Karpas-422 (cell line): Measurements from ENCODE around the gene SLC15A5. TPM values are rescaled to one million over a fixed set of nuclear protein-coding genes. Genes with fewer than 3 reads are reported as not detected.

Source experiments
- DNase-seq: peaks from one replicate; pipeline ENCODE4 v3.0.0-alpha.2; 2015
- H2AFZ ChIP-seq: fragments of 200-600 bp; sonication (generic); 2 replicates; pipeline ENCODE4 v1.6.1; 2014; ENCODE audit warnings: antibody characterized with exemption, low read length, mixed read lengths
- H3K27ac ChIP-seq: fragments of 200-600 bp; sonication (generic); 2 replicates; pipeline ENCODE4 v1.5.1; 2014; ENCODE audit warnings: mild to moderate bottlenecking, low read length, moderate library complexity
- H3K27me3 ChIP-seq: fragments of 200-600 bp; sonication (generic); 2 replicates; pipeline ENCODE4 v1.6.1; 2014; ENCODE audit warnings: low read length, mixed read lengths
- H3K36me3 ChIP-seq: fragments of 200-600 bp; sonication (generic); 2 replicates; pipeline ENCODE4 v1.6.1; 2014; ENCODE audit warnings: low read length, mixed read lengths; ENCODE audit not compliant: insufficient read depth
- H3K4me1 ChIP-seq: fragments of 200-600 bp; sonication (generic); 2 replicates; pipeline ENCODE4 v1.6.1; 2014; ENCODE audit warnings: mild to moderate bottlenecking, low read length, mixed read lengths
- H3K4me2 ChIP-seq: fragments of 200-600 bp; sonication (generic); 2 replicates; pipeline ENCODE4 v1.6.1; 2014; ENCODE audit warnings: low read length, low read depth, mild to moderate bottlenecking; ENCODE audit not compliant: poor library complexity, severe bottlenecking
- H3K4me3 ChIP-seq: fragments of 200-600 bp; sonication (generic); 2 replicates; pipeline ENCODE4 v1.5.1; 2014; ENCODE audit warnings: mild to moderate bottlenecking, antibody characterized with exemption, low read length, mixed read lengths
- H3K79me2 ChIP-seq: fragments of 200-600 bp; sonication (generic); 2 replicates; pipeline ENCODE4 v1.6.1; 2014; ENCODE audit warnings: mild to moderate bottlenecking, low read length, mixed read lengths
- H3K9ac ChIP-seq: fragments of 200-600 bp; sonication (generic); 2 replicates; pipeline ENCODE4 v1.6.0; 2014; ENCODE audit warnings: low read length
- H3K9me2 ChIP-seq: fragments of 200-600 bp; sonication (generic), shearing (Covaris generic); replicated peaks from 2 replicates; pipeline ENCODE4 v1.6.0; 2014; ENCODE audit warnings: mild to moderate bottlenecking, low read length, moderate library complexity; ENCODE audit not compliant: insufficient read depth
- H3K9me3 ChIP-seq: fragments of 300-700, 200-600 bp; sonication (generic); 2 replicates; pipeline ENCODE4 v1.6.1; 2014; ENCODE audit warnings: low read length, mixed read lengths
- H4K20me1 ChIP-seq: fragments of 200-600 bp; sonication (generic); 2 replicates; pipeline ENCODE4 v1.6.1; 2014; ENCODE audit warnings: mild to moderate bottlenecking, antibody characterized with exemption, low read length, low read depth; ENCODE audit not compliant: insufficient read depth
- total RNA-seq: library from RNA; depleted of rRNA; stranded (reverse); fragments of >200 nt; shearing (Covaris generic); gene quantifications from 2 replicates; pipeline ENCODE4 v1.2.3, GENCODE V29; 2014; ENCODE audit warnings: low replicate concordance; rRNA removed

The SLC15A5 gene
- total RNA-seq, 1 experiment from 2014 or later: not detected

- no peaks in the 10 kb centered on the region for H3K27me3 ChIP-seq
- H4K20me1 ChIP-seq: no peaks in the 10 kb centered on the region
- H3K79me2 ChIP-seq: no peaks in the 10 kb centered on the region
- H3K9ac ChIP-seq: no peak overlapping the region
- H2AFZ ChIP-seq: no peak overlapping the region
- H3K9me3 ChIP-seq: no peaks in the 10 kb centered on the region
- H3K27ac ChIP-seq: no peak overlapping the region
- H3K4me2 ChIP-seq: no peak overlapping the region
- no peaks in the 10 kb centered on the region for H3K36me3 ChIP-seq
- no peaks in the 10 kb centered on the region for H3K9me2 ChIP-seq
- DNase-seq: no peak
- no peak overlapping the region for H3K4me3 ChIP-seq
- no peaks in the 10 kb centered on the region for H3K4me1 ChIP-seq
Observed at GRCh38 chr12:16154990-16155389, 122.5 kb downstream of the SLC15A5 start.

- H4K20me1 ChIP-seq: no peaks in the 10 kb centered on the region
- DNase-seq: no peak
- H3K9ac ChIP-seq: no peak overlapping the region
- H3K27me3 ChIP-seq: no peaks in the 10 kb centered on the region
- H3K4me1 ChIP-seq: no peaks in the 10 kb centered on the region
- H3K4me2 ChIP-seq: no peak overlapping the region
- H3K9me2 ChIP-seq: no peaks in the 10 kb centered on the region
- H3K27ac ChIP-seq: no peak overlapping the region
- H3K36me3 ChIP-seq: no peaks in the 10 kb centered on the region
- no peak overlapping the region for H3K4me3 ChIP-seq
- no peak overlapping the region for H2AFZ ChIP-seq
- H3K79me2 ChIP-seq: no peaks in the 10 kb centered on the region
- no peaks in the 10 kb centered on the region for H3K9me3 ChIP-seq
Observed at GRCh38 chr12:16152885-16153673, 124.4 kb downstream of the SLC15A5 start.

GRCh38 chr12:16150276-16150675, 127.2 kb downstream of the SLC15A5 start:
- Histone ChIP-seq H3K9me2 (no peaks in the 10 kb centered on the region), H3K9ac (no peak overlapping the region), H3K27ac (no peak overlapping the region), H3K27me3 (no peaks in the 10 kb centered on the region), H4K20me1 (no peaks in the 10 kb centered on the region), H3K4me1 (no peaks in the 10 kb centered on the region), H3K4me2 (no peak overlapping the region), H2AFZ (no peak overlapping the region), H3K9me3 (no peaks in the 10 kb centered on the region), H3K36me3 (no peaks in the 10 kb centered on the region), H3K79me2 (no peaks in the 10 kb centered on the region), H3K4me3 (no peak overlapping the region)
- no peak for DNase-seq

DNA sequence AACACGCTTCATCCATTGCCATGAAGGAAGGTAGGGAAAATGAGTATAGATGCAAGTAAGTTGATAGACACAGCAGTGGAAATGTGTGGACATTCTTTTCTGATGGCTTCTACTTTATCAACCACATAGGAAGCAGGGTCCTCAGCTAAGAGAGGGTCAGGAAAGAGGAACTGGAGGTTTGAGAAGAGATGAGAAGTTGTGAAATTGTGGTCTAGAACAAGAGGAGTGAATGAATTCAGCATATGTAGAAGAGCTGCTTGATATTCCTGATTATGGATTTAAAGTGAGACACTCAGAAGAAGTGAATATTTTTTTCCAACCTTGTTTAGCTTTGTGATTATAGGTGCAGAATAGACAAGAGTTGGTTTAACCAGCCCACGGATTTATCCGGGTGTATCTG, 128.5 kb downstream of the SLC15A5 start:
- Histone ChIP-seq H3K9ac (no peak overlapping the region), H3K4me1 (no peaks in the 10 kb centered on the region), H3K9me3 (no peaks in the 10 kb centered on the region), H2AFZ (no peak overlapping the region), H3K27me3 (no peaks in the 10 kb centered on the region), H3K79me2 (no peaks in the 10 kb centered on the region), H3K4me2 (no peak overlapping the region), H3K9me2 (no peaks in the 10 kb centered on the region), H3K4me3 (no peak overlapping the region), H4K20me1 (no peaks in the 10 kb centered on the region), H3K27ac (no peak overlapping the region), H3K36me3 (no peaks in the 10 kb centered on the region)
- no peak for DNase-seq

Other genes starting within 250 kb of the SLC15A5 start
- not detected in 2 replicates for gene MGST1, start 70.0 kb upstream of the SLC15A5 start, total RNA-seq